Stimulated activated memory B cell treated with anti-CD40 and anti-IgM and Interleukin-4, amounts not matched to agents 10 μg/mL and 1 μg/mL and 100 μg/mL, for 72 hours (primary cell): Measurements from ENCODE around the gene IFT22.
A peak's percentile ranks its signal among the peaks of the same experiment; 100 is the strongest.
"Not testable (repeated sequence)": the region's sequence is repeated elsewhere in the genome, so short reads cannot be mapped to it uniquely, and the experiment has no call there.

Experiments
- ATAC-seq: fragments of 150-1000 bp; cut with Tn5 transposase; 2 replicates; pipeline ENCODE4 v1.10.0; 2021
- H3K27ac Mint-ChIP-seq: one replicate; pipeline ENCODE4 v1.8.0; 2022; ENCODE audit warnings: mild to moderate bottlenecking, mixed read lengths
- H3K27me3 Mint-ChIP-seq: one replicate; pipeline ENCODE4 v1.8.0; 2022; ENCODE audit warnings: mixed read lengths
- H3K36me3 Mint-ChIP-seq: one replicate; pipeline ENCODE4 v1.8.0; 2022; ENCODE audit warnings: mixed read lengths
- H3K4me1 Mint-ChIP-seq: one replicate; pipeline ENCODE4 v1.8.0; 2022; ENCODE audit warnings: mixed read lengths
- H3K4me3 Mint-ChIP-seq: one replicate; pipeline ENCODE4 v1.8.0; 2022; ENCODE audit warnings: mild to moderate bottlenecking, moderate library complexity, mixed read lengths
- H3K9me3 Mint-ChIP-seq: one replicate; pipeline ENCODE4 v1.8.0; 2022; ENCODE audit warnings: mixed read lengths

IFT22 gene

DNA sequence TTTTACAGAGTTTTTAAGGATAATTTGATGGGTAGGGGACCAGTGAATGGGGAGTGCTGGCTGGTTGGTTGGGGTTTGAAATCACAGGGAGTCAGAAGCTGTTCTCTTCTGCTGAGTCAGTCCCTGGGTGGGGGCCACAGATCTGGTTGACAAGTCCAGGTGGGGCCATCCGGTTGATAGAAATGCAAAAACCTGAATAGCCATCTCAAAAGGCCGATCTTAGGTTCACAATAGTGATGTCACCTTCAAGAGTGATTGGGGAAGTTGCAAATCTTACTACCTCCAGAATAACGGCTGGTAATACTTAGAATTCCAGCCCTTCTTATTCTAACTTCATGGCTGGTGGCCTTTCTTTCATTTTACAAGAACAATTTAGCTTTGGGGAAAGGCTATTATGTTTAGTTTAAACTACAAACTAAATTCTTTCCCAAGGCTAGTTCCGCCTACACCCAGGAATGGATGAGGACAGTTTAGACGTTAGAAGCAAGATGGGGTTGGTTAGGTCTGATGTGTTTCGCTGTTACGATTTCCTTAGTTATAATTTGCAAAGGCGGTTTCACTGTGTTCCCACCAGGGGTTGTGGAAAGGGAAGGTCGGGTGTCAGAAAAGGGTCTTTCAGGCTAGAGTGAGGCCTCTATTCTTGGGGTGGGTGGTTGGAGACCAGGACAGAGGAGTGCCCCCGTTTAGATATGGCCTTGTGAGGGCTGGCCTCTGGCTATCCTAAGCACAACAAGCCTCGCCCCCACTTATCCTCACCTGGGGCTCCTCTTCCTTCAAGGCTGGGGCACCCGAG is 27.4 kb downstream of the IFT22 start:
- peaks cover 5% of the 10 kb centered on the region for H3K36me3 Mint-ChIP-seq

DNA sequence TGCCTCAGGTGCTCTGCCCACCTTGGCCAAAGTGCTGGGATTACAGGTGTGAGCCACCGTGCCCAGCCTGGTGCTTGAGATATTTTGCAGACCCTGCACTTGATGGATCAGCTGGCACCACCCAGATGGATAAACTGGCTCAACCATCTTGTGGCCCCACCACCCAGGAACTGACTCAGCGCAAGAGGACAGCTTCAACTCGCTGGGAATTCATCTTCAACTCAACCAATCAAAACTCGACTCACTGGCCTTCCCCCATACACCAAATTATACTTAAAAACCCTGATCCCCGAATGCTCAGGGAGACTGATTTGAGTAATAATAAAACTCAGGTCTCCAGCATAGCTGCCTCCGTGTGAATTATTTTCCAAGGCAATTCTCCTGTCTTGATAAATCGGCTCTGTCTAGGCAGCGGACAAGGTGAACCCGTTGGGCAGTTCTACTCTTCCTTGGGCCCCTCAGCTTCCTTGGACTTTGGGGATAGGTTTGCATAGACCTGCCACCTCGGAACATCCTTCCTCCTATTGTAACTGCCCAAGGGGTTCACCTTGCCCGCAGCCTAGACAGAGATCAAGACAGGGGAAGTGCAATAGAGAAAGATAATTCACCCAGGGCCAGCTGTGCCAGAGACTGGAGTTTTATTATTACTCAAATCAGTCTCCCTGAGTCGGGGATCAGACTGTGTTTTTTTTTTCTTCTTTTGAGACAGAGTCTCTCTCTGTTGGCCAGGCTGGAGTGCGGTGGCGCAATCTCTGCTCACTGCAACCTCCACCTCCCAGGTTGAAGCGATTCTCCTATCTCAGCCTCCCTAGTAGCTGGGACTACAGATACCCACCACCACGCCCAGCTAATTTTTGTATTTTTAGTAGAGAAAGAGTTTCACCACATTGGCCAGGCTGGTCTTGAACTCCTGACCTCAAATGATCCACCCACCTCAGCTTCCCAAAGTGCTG is 28.3 kb downstream of the IFT22 start:
- not testable (repeated sequence) for H3K27ac Mint-ChIP-seq, H3K9me3 Mint-ChIP-seq, H3K4me3 Mint-ChIP-seq, ATAC-seq, H3K36me3 Mint-ChIP-seq
- Mint-ChIP-seq H3K27me3 (peaks cover 62% of the 10 kb centered on the region), H3K4me1 (peaks cover 16% of the 10 kb centered on the region)

More for the DNA sequence above, 27.4 kb downstream of the IFT22 start:
- ATAC-seq: no peak
- Mint-ChIP-seq H3K4me1 (peaks cover 15% of the 10 kb centered on the region), H3K9me3 (peaks cover 2% of the 10 kb centered on the region), H3K27me3 (peaks cover 71% of the 10 kb centered on the region), H3K27ac (no peak overlapping the region), H3K4me3 (no peak overlapping the region)

DNA sequence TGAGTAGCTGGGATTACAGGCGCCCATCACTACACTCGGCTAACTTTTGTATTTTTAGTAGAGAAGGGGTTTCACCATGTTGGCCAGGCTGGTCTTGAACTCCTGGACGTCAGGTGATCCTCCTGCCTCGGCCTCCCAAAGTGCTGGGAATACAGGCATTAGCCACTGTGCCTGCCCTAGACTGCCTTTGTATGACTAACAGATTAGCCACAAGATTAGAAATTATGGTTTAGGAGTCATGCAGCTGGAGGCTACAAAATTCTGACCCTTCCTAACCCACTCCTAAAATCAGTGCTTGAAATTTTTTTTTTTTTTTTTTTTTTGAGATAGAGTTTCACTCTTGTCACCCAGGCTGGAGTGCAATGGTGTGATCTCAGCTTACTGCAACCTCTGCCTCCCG is 29.0 kb downstream of the IFT22 start:
- peaks cover 55% of the 10 kb centered on the region for H3K27me3 Mint-ChIP-seq
- not testable (repeated sequence) for ATAC-seq, H3K9me3 Mint-ChIP-seq, H3K27ac Mint-ChIP-seq, H3K36me3 Mint-ChIP-seq, H3K4me3 Mint-ChIP-seq
- peaks cover 16% of the 10 kb centered on the region for H3K4me1 Mint-ChIP-seq

- Mint-ChIP-seq H3K27me3 (peaks cover 38% of the 10 kb centered on the region), H3K4me1 (peaks cover 22% of the 10 kb centered on the region), H3K4me3 (peak overlapping the region; percentile 13)
- H3K9me3 Mint-ChIP-seq, H3K36me3 Mint-ChIP-seq, H3K27ac Mint-ChIP-seq: not testable (repeated sequence)
- peak; percentile 57 for ATAC-seq
Measured at GRCh38 chr7:101290186-101291037, 31.2 kb downstream of the IFT22 start.

DNA sequence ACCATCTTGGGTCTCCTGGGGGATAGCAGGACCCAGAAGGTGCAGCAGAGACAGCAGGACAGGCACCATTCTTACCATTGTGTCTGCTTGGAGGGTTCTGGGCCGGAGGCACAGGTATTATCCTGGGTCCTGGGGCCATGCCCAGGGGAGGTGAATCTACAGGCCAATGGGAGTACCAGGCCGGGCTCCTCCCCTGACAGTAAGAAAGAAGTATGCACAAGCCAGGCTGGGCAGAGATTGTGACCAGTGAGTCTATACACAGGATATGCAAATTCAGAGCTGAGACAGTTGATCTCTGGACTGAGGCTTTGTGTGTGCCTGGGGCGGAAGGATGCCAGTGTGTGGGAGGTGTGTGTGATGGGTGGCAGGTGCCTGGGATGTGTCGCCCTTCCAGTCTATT is 31.9 kb downstream of the IFT22 start:
- H3K4me3 Mint-ChIP-seq: peak overlapping the region; percentile 13

DNA sequence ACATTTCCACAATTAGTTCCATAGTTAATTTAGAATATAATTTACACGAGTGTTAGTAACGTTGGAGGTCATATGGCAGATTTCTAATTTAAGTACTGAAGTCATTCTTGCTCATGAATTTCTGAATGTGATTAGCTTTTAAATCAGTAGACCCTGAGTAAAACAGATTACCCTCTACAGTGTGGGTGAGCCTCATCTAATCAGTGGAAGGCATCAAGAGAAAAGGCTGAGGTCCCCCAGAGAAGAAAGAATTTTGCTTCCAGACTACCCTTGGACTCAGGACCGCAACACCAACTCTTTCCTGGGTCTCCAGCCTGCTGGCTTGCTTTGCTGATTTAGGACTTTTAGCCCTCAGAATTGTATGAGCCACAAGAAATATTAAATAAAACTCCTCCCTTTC is 33.2 kb downstream of the IFT22 start:
- Mint-ChIP-seq H3K27me3 (peaks cover 18% of the 10 kb centered on the region), H3K4me1 (peaks cover 22% of the 10 kb centered on the region), H3K4me3 (no peak overlapping the region), H3K36me3 (no peaks in the 10 kb centered on the region), H3K27ac (no peak overlapping the region), H3K9me3 (no peaks in the 10 kb centered on the region)
- no peak for ATAC-seq

More for the DNA sequence above, 31.9 kb downstream of the IFT22 start:
- peaks cover 22% of the 10 kb centered on the region for H3K4me1 Mint-ChIP-seq
- not testable (repeated sequence) for H3K27ac Mint-ChIP-seq, H3K36me3 Mint-ChIP-seq, H3K9me3 Mint-ChIP-seq
- peak; percentile 87 for ATAC-seq
- H3K27me3 Mint-ChIP-seq: peaks cover 31% of the 10 kb centered on the region

DNA sequence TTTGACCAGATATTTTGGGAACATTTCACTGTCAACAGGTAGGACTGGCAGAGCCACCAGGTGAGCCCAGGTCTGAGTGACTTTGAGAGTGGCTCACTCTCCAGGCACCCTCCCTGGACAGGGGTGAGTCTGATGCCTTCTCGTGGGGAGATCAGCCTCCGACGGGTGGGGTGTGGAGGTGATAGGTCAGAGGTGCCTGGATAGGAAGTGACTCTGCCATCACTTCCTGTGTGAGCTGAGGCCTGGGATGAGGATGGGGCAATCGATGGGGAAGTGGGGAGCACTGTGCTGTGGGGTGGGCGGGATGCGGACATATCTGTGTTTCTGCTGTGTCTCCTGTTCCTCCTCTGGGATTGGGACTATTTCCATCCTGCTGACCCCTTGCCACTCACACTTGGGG is 34.6 kb downstream of the IFT22 start:
- no peak overlapping the region for H3K4me3 Mint-ChIP-seq
- H3K4me1 Mint-ChIP-seq: peaks cover 30% of the 10 kb centered on the region
- H3K36me3 Mint-ChIP-seq: no peaks in the 10 kb centered on the region
- no peak overlapping the region for H3K27ac Mint-ChIP-seq
- ATAC-seq: no peak
- H3K9me3 Mint-ChIP-seq: no peaks in the 10 kb centered on the region
- H3K27me3 Mint-ChIP-seq: peaks cover 11% of the 10 kb centered on the region

GRCh38 chr7:101285880-101286279 is 35.7 kb downstream of the IFT22 start:
- H3K27ac Mint-ChIP-seq, H3K4me3 Mint-ChIP-seq, H3K27me3 Mint-ChIP-seq, H3K9me3 Mint-ChIP-seq, ATAC-seq, H3K36me3 Mint-ChIP-seq: not testable (repeated sequence)
- peaks cover 30% of the 10 kb centered on the region for H3K4me1 Mint-ChIP-seq

- Mint-ChIP-seq H3K36me3 (no peaks in the 10 kb centered on the region), H3K9me3 (no peaks in the 10 kb centered on the region), H3K27me3 (peaks cover under 1% of the 10 kb centered on the region), H3K4me1 (peaks cover 24% of the 10 kb centered on the region), H3K27ac (no peak overlapping the region), H3K4me3 (no peak overlapping the region)
- no peak for ATAC-seq
Measured at GRCh38 chr7:101285171-101285570, 36.4 kb downstream of the IFT22 start.

DNA sequence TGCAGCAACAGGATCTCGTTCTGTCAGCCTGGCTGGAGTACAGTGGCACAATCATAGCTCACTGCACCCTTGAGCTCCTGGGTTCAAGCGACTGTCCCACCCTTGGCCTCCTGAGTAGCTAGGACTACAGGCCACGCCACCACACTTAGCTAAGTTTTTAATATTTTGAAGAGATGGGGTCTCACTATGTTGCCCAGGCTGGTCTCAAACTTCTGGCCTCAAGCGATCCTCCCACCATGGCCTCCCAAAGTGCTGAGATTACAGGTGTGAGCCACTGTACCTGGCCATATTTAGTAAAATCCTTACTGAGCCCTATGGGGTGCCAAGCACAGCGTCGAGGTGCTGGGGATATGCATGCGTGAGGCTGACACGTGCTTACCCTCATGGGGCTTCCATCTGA is 40.7 kb downstream of the IFT22 start:
- not testable (repeated sequence) for H3K9me3 Mint-ChIP-seq, H3K4me3 Mint-ChIP-seq, H3K36me3 Mint-ChIP-seq, H3K4me1 Mint-ChIP-seq, ATAC-seq, H3K27ac Mint-ChIP-seq
- peaks cover 28% of the 10 kb centered on the region for H3K27me3 Mint-ChIP-seq

- Mint-ChIP-seq H3K27ac (no peak overlapping the region), H3K27me3 (peaks cover 29% of the 10 kb centered on the region), H3K36me3 (no peaks in the 10 kb centered on the region), H3K9me3 (no peaks in the 10 kb centered on the region), H3K4me1 (peaks cover 8% of the 10 kb centered on the region), H3K4me3 (no peak overlapping the region)
- ATAC-seq: no peak
Measured at GRCh38 chr7:101278461-101279292, 42.9 kb downstream of the IFT22 start.

DNA sequence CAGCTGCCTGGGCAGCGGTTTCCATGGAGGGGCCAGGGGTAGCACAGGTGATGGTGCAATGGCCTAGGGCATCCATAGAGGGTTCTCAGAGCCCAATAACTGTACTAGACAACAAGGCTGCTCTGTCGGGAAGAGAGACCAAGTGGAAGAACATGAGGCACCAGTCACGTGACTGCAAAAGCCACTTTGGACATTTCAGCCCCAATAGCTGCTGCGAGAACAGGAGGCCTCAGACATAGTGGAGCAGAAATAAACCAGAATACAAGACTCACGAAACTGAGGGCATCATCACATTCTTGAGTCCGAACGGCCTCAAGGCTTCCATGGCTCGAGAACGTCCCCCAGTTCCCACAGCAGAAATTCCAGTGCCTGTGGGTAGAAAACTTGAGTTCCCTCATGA is 44.5 kb downstream of the IFT22 start:
- Mint-ChIP-seq H3K9me3 (no peaks in the 10 kb centered on the region), H3K27me3 (peaks cover 39% of the 10 kb centered on the region), H3K4me3 (no peak overlapping the region), H3K36me3 (no peaks in the 10 kb centered on the region), H3K27ac (no peak overlapping the region), H3K4me1 (no peaks in the 10 kb centered on the region)
- no peak for ATAC-seq

- no peak for ATAC-seq
- Mint-ChIP-seq H3K27me3 (peaks cover 30% of the 10 kb centered on the region), H3K9me3 (no peaks in the 10 kb centered on the region), H3K27ac (no peak overlapping the region), H3K36me3 (no peaks in the 10 kb centered on the region), H3K4me1 (no peaks in the 10 kb centered on the region), H3K4me3 (no peak overlapping the region)
Measured at GRCh38 chr7:101273206-101273605, 48.4 kb downstream of the IFT22 start.

- ATAC-seq: no peak
- no peak overlapping the region for H3K4me3 Mint-ChIP-seq
- H3K27ac Mint-ChIP-seq: no peak overlapping the region
- H3K36me3 Mint-ChIP-seq: no peaks in the 10 kb centered on the region
- no peaks in the 10 kb centered on the region for H3K9me3 Mint-ChIP-seq
- H3K27me3 Mint-ChIP-seq: peaks cover 13% of the 10 kb centered on the region
- no peaks in the 10 kb centered on the region for H3K4me1 Mint-ChIP-seq
Measured at GRCh38 chr7:101271021-101271420, 50.6 kb downstream of the IFT22 start.
